ENCODE data around the gene DISC1.

The DISC1 gene

GRCh38 chr1:231981675-231982074 lies 355.1 kb downstream of the DISC1 start:
- Histone ChIP-seq H3K4me3 (replicated peaks; ENCODE audit: insufficient read depth, low read length) (no peak overlapping the region), H3K27me3 (ENCODE audit: insufficient read depth, poor library complexity, severe bottlenecking) (no peaks in the 10 kb centered on the region), H3K27ac (replicated peaks) (no peak overlapping the region)
- DNase-seq (ENCODE audit: low read depth in 1 of 2, low spot score in 1 of 2), result no peak
- TF ChIP-seq POLR2AphosphoS5 (IDR thresholded peaks at IDR 0.05; ENCODE audit: low read depth) (no peak), GABPA (IDR thresholded peaks at IDR 0.05; ENCODE audit: low read depth) (no peak), CTCF (IDR thresholded peaks at IDR 0.05; ENCODE audit: insufficient read depth, low read length) (no peak), SPI1 (IDR thresholded peaks at IDR 0.05; ENCODE audit: borderline replicate concordance, low read depth) (no peak)
- TF ChIP-seq, protein P1, sequence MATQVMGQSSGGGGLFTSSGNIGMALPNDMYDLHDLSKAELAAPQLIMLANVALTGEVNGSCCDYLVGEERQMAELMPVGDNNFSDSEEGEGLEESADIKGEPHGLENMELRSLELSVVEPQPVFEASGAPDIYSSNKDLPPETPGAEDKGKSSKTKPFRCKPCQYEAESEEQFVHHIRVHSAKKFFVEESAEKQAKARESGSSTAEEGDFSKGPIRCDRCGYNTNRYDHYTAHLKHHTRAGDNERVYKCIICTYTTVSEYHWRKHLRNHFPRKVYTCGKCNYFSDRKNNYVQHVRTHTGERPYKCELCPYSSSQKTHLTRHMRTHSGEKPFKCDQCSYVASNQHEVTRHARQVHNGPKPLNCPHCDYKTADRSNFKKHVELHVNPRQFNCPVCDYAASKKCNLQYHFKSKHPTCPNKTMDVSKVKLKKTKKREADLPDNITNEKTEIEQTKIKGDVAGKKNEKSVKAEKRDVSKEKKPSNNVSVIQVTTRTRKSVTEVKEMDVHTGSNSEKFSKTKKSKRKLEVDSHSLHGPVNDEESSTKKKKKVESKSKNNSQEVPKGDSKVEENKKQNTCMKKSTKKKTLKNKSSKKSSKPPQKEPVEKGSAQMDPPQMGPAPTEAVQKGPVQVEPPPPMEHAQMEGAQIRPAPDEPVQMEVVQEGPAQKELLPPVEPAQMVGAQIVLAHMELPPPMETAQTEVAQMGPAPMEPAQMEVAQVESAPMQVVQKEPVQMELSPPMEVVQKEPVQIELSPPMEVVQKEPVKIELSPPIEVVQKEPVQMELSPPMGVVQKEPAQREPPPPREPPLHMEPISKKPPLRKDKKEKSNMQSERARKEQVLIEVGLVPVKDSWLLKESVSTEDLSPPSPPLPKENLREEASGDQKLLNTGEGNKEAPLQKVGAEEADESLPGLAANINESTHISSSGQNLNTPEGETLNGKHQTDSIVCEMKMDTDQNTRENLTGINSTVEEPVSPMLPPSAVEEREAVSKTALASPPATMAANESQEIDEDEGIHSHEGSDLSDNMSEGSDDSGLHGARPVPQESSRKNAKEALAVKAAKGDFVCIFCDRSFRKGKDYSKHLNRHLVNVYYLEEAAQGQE (IDR thresholded peaks at IDR 0.05; ENCODE audit: insufficient replicate concordance, low read depth), result no peak

GRCh38 chr1:231982871-231983587 lies 356.4 kb downstream of the DISC1 start:
- no peak overlapping the region for H3K4me3 ChIP-seq (replicated peaks; ENCODE audit: insufficient read depth, low read length)
- no peak overlapping the region for H3K27ac ChIP-seq (replicated peaks)
- H3K27me3 ChIP-seq (ENCODE audit: insufficient read depth, poor library complexity, severe bottlenecking), result no peaks in the 10 kb centered on the region
- no peak for DNase-seq (ENCODE audit: low read depth in 1 of 2, low spot score in 1 of 2)
- TF ChIP-seq POLR2AphosphoS5 (IDR thresholded peaks at IDR 0.05; ENCODE audit: low read depth) (no peak), SPI1 (IDR thresholded peaks at IDR 0.05; ENCODE audit: borderline replicate concordance, low read depth) (no peak), GABPA (IDR thresholded peaks at IDR 0.05; ENCODE audit: low read depth) (no peak), CTCF (IDR thresholded peaks at IDR 0.05; ENCODE audit: insufficient read depth, low read length) (no peak)
- TF ChIP-seq, protein P1 (IDR thresholded peaks at IDR 0.05; ENCODE audit: insufficient replicate concordance, low read depth), result no peak

- Histone ChIP-seq H3K4me3 (replicated peaks; ENCODE audit: insufficient read depth, low read length) (no peak overlapping the region), H3K27ac (replicated peaks) (no peak overlapping the region), H3K27me3 (ENCODE audit: insufficient read depth, poor library complexity, severe bottlenecking) (no peaks in the 10 kb centered on the region)
- DNase-seq (ENCODE audit: low read depth in 1 of 2, low spot score in 1 of 2), result no peak
- TF ChIP-seq SPI1 (IDR thresholded peaks at IDR 0.05; ENCODE audit: borderline replicate concordance, low read depth) (no peak), POLR2AphosphoS5 (IDR thresholded peaks at IDR 0.05; ENCODE audit: low read depth) (no peak), GABPA (IDR thresholded peaks at IDR 0.05; ENCODE audit: low read depth) (no peak), CTCF (IDR thresholded peaks at IDR 0.05; ENCODE audit: insufficient read depth, low read length) (no peak)
- TF ChIP-seq, protein P1 (IDR thresholded peaks at IDR 0.05; ENCODE audit: insufficient replicate concordance, low read depth), result no peak
These were observed 357.1 kb downstream of the DISC1 start for GRCh38 chr1:231983588-231984193.

Measured in HL-60 (cell line).